NOMO-1 treated with dmso at 0.1 percent for 144 hours (cell line): ENCODE results near the gene PTP4A2.

Experiments
- DNase-seq: peaks from one replicate; lab custom pipeline; 2025; ENCODE audit not compliant: unreplicated experiment; lab: John Stamatoyannopoulos, UW

The PTP4A2 gene

GRCh38 chr1:31865728-31866449 lies 72.3 kb downstream of the PTP4A2 start:
- no peak for DNase-seq

- DNase-seq = no peak
Measured at GRCh38 chr1:31862071-31862470, 76.1 kb downstream of the PTP4A2 start.

GRCh38 chr1:31861346-31861745 lies 76.8 kb downstream of the PTP4A2 start:
- no peak for DNase-seq

GRCh38 chr1:31860581-31860980 lies 77.6 kb downstream of the PTP4A2 start:
- no peak for DNase-seq

GRCh38 chr1:31859719-31860118 lies 78.4 kb downstream of the PTP4A2 start:
- no peak for DNase-seq

GRCh38 chr1:31859044-31859443 lies 79.1 kb downstream of the PTP4A2 start:
- DNase-seq = no peak

- DNase-seq = no peak
Measured at GRCh38 chr1:31857863-31858262, 80.3 kb downstream of the PTP4A2 start.
